Thyroid gland (tissue), 4 donors: ENCODE data around the gene PTBP1.

Experiments used
- POLR2A ChIP-seq, 2 donors: fragments of 450-650 bp; IDR thresholded peaks; one replicate each; pipeline ENCODE4 v1.6.1; 2017; ENCODE audit warnings: antibody characterized with exemption in 2 of 2, mild to moderate bottlenecking in 2 of 2, moderate library complexity in 1 of 2
- TF ChIP-seq, protein P1 (sequence below), 6 experiments: fragments of 200-600 bp in 3 of 6; fragments of 450-650 bp in 3 of 6; sonication (generic) in 3 of 6; IDR thresholded peaks; one replicate each; pipeline ENCODE4 v1.5.1; 2016 to 2019; ENCODE audit warnings: antibody characterized with exemption in 6 of 6, mild to moderate bottlenecking in 2 of 6, inconsistent platforms in 1 of 6, moderate library complexity in 1 of 6

GRCh38 chr19:821825-822503, 24.7 kb downstream of the PTBP1 start, which contains the start of gene PLPPR3:
- TF ChIP-seq POLR2A (IDR thresholded peaks at IDR 0.05) = no peak
- TF ChIP-seq, protein P1, sequence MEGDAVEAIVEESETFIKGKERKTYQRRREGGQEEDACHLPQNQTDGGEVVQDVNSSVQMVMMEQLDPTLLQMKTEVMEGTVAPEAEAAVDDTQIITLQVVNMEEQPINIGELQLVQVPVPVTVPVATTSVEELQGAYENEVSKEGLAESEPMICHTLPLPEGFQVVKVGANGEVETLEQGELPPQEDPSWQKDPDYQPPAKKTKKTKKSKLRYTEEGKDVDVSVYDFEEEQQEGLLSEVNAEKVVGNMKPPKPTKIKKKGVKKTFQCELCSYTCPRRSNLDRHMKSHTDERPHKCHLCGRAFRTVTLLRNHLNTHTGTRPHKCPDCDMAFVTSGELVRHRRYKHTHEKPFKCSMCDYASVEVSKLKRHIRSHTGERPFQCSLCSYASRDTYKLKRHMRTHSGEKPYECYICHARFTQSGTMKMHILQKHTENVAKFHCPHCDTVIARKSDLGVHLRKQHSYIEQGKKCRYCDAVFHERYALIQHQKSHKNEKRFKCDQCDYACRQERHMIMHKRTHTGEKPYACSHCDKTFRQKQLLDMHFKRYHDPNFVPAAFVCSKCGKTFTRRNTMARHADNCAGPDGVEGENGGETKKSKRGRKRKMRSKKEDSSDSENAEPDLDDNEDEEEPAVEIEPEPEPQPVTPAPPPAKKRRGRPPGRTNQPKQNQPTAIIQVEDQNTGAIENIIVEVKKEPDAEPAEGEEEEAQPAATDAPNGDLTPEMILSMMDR (IDR thresholded peaks at IDR 0.05) = no peak
